Neutrophil (primary cell): Measurements from ENCODE around the gene STYX.

Experiments used
- H3K27ac ChIP-seq: fragments of 200-600 bp; sonication (generic); 2 replicates; pipeline ENCODE4 v1.5.1; 2016; ENCODE audit warnings: mild to moderate bottlenecking, moderate library complexity
- H3K27me3 ChIP-seq: fragments of 200-600 bp; sonication (generic); 2 replicates; pipeline ENCODE4 v1.6.0; 2016; ENCODE audit warnings: mild to moderate bottlenecking
- H3K36me3 ChIP-seq: fragments of 200-600 bp; sonication (generic); 2 replicates; pipeline ENCODE4 v1.5.1; 2017
- H3K4me1 ChIP-seq, 2 experiments: fragments of 200-600 bp in 1 of 2; sonication (generic) in 1 of 2; 1 replicate in 1 of 2; 2 replicates in 1 of 2; pipeline versions ENCODE4 v1.5.1 to v1.6.1; 2013 to 2016; ENCODE audit warnings: low read depth in 1 of 2, low read length in 1 of 2, mild to moderate bottlenecking in 1 of 2, moderate library complexity in 1 of 2; ENCODE audit not compliant: control insufficient read depth in 1 of 2, insufficient read depth in 1 of 2
- H3K4me3 ChIP-seq, 2 experiments: fragments of 200-600 bp in 1 of 2; sonication (generic) in 1 of 2; 1 replicate in 1 of 2; 2 replicates in 1 of 2; pipeline ENCODE4 v1.5.1; 2013 to 2016; ENCODE audit warnings: low read depth in 1 of 2, low read length in 1 of 2, mild to moderate bottlenecking in 1 of 2, moderate library complexity in 1 of 2
- H3K9me3 ChIP-seq: fragments of 200-600 bp; sonication (generic); 2 replicates; pipeline ENCODE4 v1.5.1; 2016
- TF ChIP-seq, protein P1 (sequence below): fragments of 200-600 bp; sonication (generic); IDR thresholded peaks from 2 replicates; pipeline ENCODE4 v1.5.1; 2016; ENCODE audit warnings: antibody characterized with exemption

STYX gene

GRCh38 chr14:52824462-52824861 lies 94.5 kb downstream of the STYX start:
- peaks cover 25% of the 10 kb centered on the region for H3K27me3 ChIP-seq
- H3K27ac ChIP-seq: no peak overlapping the region
- no peaks in the 10 kb centered on the region for H3K4me1 ChIP-seq
- H3K36me3 ChIP-seq: no peaks in the 10 kb centered on the region
- H3K9me3 ChIP-seq: no peaks in the 10 kb centered on the region
- no peak overlapping the region for H3K4me3 ChIP-seq
- TF ChIP-seq, protein P1, sequence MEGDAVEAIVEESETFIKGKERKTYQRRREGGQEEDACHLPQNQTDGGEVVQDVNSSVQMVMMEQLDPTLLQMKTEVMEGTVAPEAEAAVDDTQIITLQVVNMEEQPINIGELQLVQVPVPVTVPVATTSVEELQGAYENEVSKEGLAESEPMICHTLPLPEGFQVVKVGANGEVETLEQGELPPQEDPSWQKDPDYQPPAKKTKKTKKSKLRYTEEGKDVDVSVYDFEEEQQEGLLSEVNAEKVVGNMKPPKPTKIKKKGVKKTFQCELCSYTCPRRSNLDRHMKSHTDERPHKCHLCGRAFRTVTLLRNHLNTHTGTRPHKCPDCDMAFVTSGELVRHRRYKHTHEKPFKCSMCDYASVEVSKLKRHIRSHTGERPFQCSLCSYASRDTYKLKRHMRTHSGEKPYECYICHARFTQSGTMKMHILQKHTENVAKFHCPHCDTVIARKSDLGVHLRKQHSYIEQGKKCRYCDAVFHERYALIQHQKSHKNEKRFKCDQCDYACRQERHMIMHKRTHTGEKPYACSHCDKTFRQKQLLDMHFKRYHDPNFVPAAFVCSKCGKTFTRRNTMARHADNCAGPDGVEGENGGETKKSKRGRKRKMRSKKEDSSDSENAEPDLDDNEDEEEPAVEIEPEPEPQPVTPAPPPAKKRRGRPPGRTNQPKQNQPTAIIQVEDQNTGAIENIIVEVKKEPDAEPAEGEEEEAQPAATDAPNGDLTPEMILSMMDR: no peak
